PC-3 (cell line): Measurements from ENCODE around the gene ABHD12B. TPM values are rescaled to one million over a fixed set of nuclear protein-coding genes. Genes with fewer than 3 reads are reported as not detected.

Experiments
- ATAC-seq: fragments of 200-7000 bp; cut with Tn5 transposase; 2 replicates; pipeline ENCODE4 v1.9.1; 2020; ENCODE audit warnings: mild to moderate bottlenecking, moderate library complexity
- BruUV-seq: library from RNA; stranded (reverse); fragments of 400-500 nt; replicated peaks from 2 replicates; lab custom pipeline; 2021; lab: Mats Ljungman, UMichigan
- CTCF ChIA-PET: fragments of 300-600 bp; sonication (Branson Sonifier 250); formaldehyde crosslinking; loops from one replicate; lab custom pipeline; 2022; ENCODE audit warnings: antibody characterized with exemption; lab: Charles Lee
- POLR2A ChIA-PET: fragments of 300-600 bp; sonication (Branson Sonifier 250); formaldehyde crosslinking; loops from one replicate; lab custom pipeline; 2022; ENCODE audit warnings: antibody characterized with exemption; ENCODE audit not compliant: unreplicated experiment; lab: Charles Lee
- DNase-seq: peaks from one replicate; pipeline ENCODE4 v3.0.0-alpha.2; 2015
- H2AFZ ChIP-seq: fragments of 300-600 bp; sonication (generic); 2 replicates; pipeline ENCODE4 v1.6.0; 2016; ENCODE audit warnings: antibody characterized with exemption, low read length
- H3F3A ChIP-seq: fragments of 300-600 bp; sonication (generic); one replicate; pipeline ENCODE4 v1.6.0; 2017; ENCODE audit warnings: antibody characterized with exemption, low read length, control low read depth, mild to moderate bottlenecking; ENCODE audit not compliant: unreplicated experiment
- H3K27ac ChIP-seq: fragments of 300-600 bp; sonication (generic); 2 replicates; pipeline ENCODE4 v1.5.1; 2016; ENCODE audit warnings: mild to moderate bottlenecking, low read length
- H3K27me3 ChIP-seq: fragments of 300-600 bp; sonication (generic); 2 replicates; pipeline ENCODE4 v1.6.1; 2016; ENCODE audit warnings: low read length, mixed read lengths
- H3K36me3 ChIP-seq: fragments of 300-600 bp; sonication (generic); 2 replicates; pipeline ENCODE4 v1.6.1; 2016; ENCODE audit warnings: low read depth, mixed run types, low read length, mixed read lengths
- H3K4me1 ChIP-seq: fragments of 300-600 bp; sonication (generic); 2 replicates; pipeline ENCODE4 v1.5.1; 2016; ENCODE audit warnings: low read length; ENCODE audit not compliant: insufficient read depth
- H3K4me2 ChIP-seq: fragments of 300-600 bp; sonication (generic); 2 replicates; pipeline ENCODE4 v1.6.0; 2016; ENCODE audit warnings: low read length
- H3K4me3 ChIP-seq: fragments of 300-600 bp; sonication (generic); 2 replicates; pipeline ENCODE4 v1.5.1; 2016; ENCODE audit warnings: mild to moderate bottlenecking, low read length, mixed read lengths
- H3K79me2 ChIP-seq: fragments of 300-600 bp; sonication (generic); 2 replicates; pipeline ENCODE4 v1.6.1; 2017; ENCODE audit warnings: low read length, mixed read lengths
- H3K9ac ChIP-seq: fragments of 300-600 bp; sonication (generic); 2 replicates; pipeline ENCODE4 v1.6.0; 2016; ENCODE audit warnings: mild to moderate bottlenecking, low read length
- H3K9me2 ChIP-seq: fragments of 300-600 bp; sonication (generic); replicated peaks from 2 replicates; pipeline ENCODE4 v1.6.1; 2016; ENCODE audit warnings: mixed run types, low read length, mixed read lengths
- H3K9me3 ChIP-seq: fragments of 300-600 bp; sonication (generic); 2 replicates; pipeline ENCODE4 v1.6.1; 2016; ENCODE audit warnings: low read length, mixed read lengths
- H4K20me1 ChIP-seq: fragments of 300-600 bp; sonication (generic); 2 replicates; pipeline ENCODE4 v1.6.1; 2016; ENCODE audit warnings: low read length, mixed read lengths
- EZH2 ChIP-seq: fragments of 300-600 bp; sonication (generic); IDR thresholded peaks from one replicate; pipeline ENCODE4 v1.6.1; 2017; ENCODE audit warnings: antibody characterized with exemption, mild to moderate bottlenecking, low read length; ENCODE audit not compliant: unreplicated experiment
- EZH2phosphoT487 ChIP-seq: fragments of 300-600 bp; sonication (generic); IDR thresholded peaks from 2 replicates; pipeline ENCODE4 v1.6.1; 2018; ENCODE audit warnings: mild to moderate bottlenecking, antibody characterized with exemption, low read length, borderline replicate concordance
- intact Hi-C: fragments of 100-400 bp; cut with micrococcal nuclease; formaldehyde crosslinking; loops from 2 replicates; pipeline ENCODE4 v1.9.0; 2023
- total RNA-seq: library from RNA; depleted of rRNA; stranded (reverse); fragments of >200 nt; gene quantifications from 2 replicates; pipeline ENCODE4 v1.2.3, GENCODE V29; 2014
- TF ChIP-seq, protein P1 (sequence below): fragments of 300-600 bp; sonication (generic); conservative IDR thresholded peaks from 2 replicates; pipeline ENCODE4 v1.5.1; 2017; ENCODE audit warnings: antibody characterized with exemption, low read depth, mild to moderate bottlenecking, low read length

ABHD12B gene
- total RNA-seq, 1 experiment from 2014 or later, result not detected

DNA sequence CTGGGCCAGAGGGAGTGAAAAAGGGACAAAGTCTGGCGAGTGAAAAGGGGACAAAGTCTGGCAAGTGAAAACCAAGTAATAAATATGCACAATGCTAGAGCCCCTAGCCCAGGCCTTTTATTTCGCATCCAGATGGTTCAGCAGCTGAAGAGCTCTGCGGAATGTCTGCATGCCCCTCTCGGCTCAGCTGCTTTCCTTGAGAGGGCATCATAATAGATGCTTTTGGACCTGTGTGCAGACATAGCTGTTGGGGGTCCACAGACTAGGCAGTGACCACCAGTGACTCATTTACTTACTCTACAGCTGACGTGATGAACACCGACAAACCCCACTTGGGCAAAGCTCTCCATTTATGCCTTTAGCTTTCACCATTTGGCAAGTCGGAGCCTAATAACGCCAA is 45.2 kb upstream of the ABHD12B start:
- Histone ChIP-seq H2AFZ (no peak overlapping the region), H3K36me3 (no peaks in the 10 kb centered on the region; the same call in 1 of the 2 replicates), H3K4me2 (no peak overlapping the region), H3K9me2 (no peaks in the 10 kb centered on the region), H3K9ac (no peak overlapping the region), H3K27ac (no peak overlapping the region), H3F3A (no peaks in the 10 kb centered on the region), H3K27me3 (no peaks in the 10 kb centered on the region), H3K4me1 (peaks cover 35% of the 10 kb centered on the region), H4K20me1 (peaks cover 26% of the 10 kb centered on the region; the same call in 1 of the 2 replicates), H3K9me3 (no peaks in the 10 kb centered on the region), H3K4me3 (no peak overlapping the region), H3K79me2 (peaks cover 84% of the 10 kb centered on the region)
- TF ChIP-seq, protein P1, sequence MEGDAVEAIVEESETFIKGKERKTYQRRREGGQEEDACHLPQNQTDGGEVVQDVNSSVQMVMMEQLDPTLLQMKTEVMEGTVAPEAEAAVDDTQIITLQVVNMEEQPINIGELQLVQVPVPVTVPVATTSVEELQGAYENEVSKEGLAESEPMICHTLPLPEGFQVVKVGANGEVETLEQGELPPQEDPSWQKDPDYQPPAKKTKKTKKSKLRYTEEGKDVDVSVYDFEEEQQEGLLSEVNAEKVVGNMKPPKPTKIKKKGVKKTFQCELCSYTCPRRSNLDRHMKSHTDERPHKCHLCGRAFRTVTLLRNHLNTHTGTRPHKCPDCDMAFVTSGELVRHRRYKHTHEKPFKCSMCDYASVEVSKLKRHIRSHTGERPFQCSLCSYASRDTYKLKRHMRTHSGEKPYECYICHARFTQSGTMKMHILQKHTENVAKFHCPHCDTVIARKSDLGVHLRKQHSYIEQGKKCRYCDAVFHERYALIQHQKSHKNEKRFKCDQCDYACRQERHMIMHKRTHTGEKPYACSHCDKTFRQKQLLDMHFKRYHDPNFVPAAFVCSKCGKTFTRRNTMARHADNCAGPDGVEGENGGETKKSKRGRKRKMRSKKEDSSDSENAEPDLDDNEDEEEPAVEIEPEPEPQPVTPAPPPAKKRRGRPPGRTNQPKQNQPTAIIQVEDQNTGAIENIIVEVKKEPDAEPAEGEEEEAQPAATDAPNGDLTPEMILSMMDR, result no peak
- no peak for TF ChIP-seq EZH2
- no peak for TF ChIP-seq EZH2phosphoT487
- intact Hi-C loops, result no loop called here
- DNase-seq (no peak), ATAC-seq (no peak)
- ChIA-PET CTCF (no interaction called here), POLR2A (no interaction called here)
- no TSS peak for BruUV-seq

DNA sequence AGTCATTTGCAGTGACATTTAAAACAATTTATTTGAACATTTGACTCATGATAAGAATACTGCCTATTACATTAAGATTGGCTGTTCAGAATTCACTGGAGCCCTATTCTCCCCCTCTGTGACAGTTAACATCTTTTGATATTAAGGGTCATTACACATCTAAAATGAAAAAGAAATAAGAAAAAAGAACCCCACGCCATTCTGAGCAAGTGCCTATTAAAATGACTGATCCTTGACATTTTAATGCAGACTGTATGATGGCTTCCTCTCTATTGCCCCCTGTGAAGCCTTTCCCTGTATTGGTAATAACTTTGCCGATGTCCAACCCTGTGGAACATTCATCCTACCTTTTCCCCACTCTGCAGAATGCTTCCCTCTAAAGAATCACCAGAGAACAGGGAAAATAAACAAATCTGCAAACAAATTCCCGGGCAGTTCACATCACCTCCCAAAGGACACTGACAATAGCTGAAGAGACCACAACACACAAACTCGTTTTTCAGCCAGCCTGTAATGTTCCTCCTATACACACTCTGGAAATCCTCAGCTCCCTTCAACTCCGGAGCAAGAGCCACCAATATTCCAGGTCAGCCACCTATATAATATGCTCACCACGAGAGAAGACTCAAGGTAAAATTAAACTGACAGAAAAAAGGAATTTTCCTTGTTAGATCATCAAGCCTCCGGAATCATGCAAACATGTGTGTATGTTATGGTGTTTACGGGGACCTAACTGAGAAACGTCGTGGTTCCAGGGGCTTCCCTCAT is 42.9 kb upstream of the ABHD12B start:
- no peak for ATAC-seq
- Histone ChIP-seq H3F3A (no peaks in the 10 kb centered on the region), H3K9me3 (no peaks in the 10 kb centered on the region), H3K4me2 (peak overlapping the region; percentile 94), H4K20me1 (peaks cover 19% of the 10 kb centered on the region; the same call in 1 of the 2 replicates), H2AFZ (no peak overlapping the region), H3K79me2 (peaks cover 61% of the 10 kb centered on the region), H3K27ac (no peak overlapping the region), H3K27me3 (no peaks in the 10 kb centered on the region), H3K4me3 (peak overlapping the region; percentile 81), H3K9ac (no peak overlapping the region), H3K9me2 (no peaks in the 10 kb centered on the region), H3K4me1 (peaks cover 24% of the 10 kb centered on the region), H3K36me3 (no peaks in the 10 kb centered on the region; the same call in 1 of the 2 replicates)
- no TSS peak for BruUV-seq
- ChIA-PET CTCF (interaction anchor here (0.8 to 1.2 kb wide), 4 partner anchors 27 to 53 kb away, joined by 4 to 10 read pairs (median 6); no protein-coding TSS in a partner anchor), POLR2A (interaction anchor here (0.6 to 0.7 kb wide), 2 partner anchors 31 to 42 kb away, joined by 3 to 4 read pairs; no protein-coding TSS in a partner anchor)
- intact Hi-C loops, result no loop called here
- TF ChIP-seq EZH2phosphoT487 (no peak), EZH2 (no peak)
- TF ChIP-seq, protein P1, result no peak; the same call in 1 of the 2 replicates
- no peak for DNase-seq
